Measurements from ENCODE around the gene KISS1.

- TF ChIP-seq CTCF (IDR thresholded peaks at IDR 0.05; ENCODE audit: low read length) (no peak), EZH2 (IDR thresholded peaks at IDR 0.05; ENCODE audit: borderline replicate concordance, low read length) (no peak)
Observed at GRCh38 chr1:204206121-204206520, 9.8 kb upstream of the KISS1 start.

Data from OCI-LY1 (cell line).